Measurements from ENCODE around the gene ZBTB47.

DNA sequence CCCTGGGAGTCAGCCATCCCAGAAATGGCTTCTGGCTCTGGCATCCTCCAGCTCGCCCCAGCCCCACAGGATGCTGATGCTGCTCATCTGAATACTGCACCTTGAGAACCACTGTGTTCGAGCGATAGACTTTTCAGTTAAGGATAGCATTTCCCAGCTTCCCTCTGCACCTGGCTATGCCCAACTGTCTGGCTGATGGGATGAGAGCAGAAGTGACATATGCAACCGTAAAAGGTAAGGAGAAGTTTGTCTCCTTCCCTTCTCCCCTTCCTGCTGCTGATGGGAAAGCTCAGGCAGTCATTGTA lies 58.8 kb downstream of the ZBTB47 start:
- TF ChIP-seq, protein P1, sequence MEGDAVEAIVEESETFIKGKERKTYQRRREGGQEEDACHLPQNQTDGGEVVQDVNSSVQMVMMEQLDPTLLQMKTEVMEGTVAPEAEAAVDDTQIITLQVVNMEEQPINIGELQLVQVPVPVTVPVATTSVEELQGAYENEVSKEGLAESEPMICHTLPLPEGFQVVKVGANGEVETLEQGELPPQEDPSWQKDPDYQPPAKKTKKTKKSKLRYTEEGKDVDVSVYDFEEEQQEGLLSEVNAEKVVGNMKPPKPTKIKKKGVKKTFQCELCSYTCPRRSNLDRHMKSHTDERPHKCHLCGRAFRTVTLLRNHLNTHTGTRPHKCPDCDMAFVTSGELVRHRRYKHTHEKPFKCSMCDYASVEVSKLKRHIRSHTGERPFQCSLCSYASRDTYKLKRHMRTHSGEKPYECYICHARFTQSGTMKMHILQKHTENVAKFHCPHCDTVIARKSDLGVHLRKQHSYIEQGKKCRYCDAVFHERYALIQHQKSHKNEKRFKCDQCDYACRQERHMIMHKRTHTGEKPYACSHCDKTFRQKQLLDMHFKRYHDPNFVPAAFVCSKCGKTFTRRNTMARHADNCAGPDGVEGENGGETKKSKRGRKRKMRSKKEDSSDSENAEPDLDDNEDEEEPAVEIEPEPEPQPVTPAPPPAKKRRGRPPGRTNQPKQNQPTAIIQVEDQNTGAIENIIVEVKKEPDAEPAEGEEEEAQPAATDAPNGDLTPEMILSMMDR (conservative IDR thresholded peaks at IDR 0.05) = no peak
- no peak for TF ChIP-seq ZFX (IDR thresholded peaks at IDR 0.05)

All from C4-2B (cell line).